Spleen (tissue), 7 donors: Measurements from ENCODE around the gene SUPT3H.

Experiments used
- POLR2A ChIP-seq, 3 donors: fragments of 450-650 bp; IDR thresholded peaks; one replicate each; pipeline ENCODE4 v1.5.1; 2017; ENCODE audit warnings: antibody characterized with exemption in 3 of 3, mild to moderate bottlenecking in 1 of 3
- POLR2AphosphoS5 ChIP-seq, 3 donors: sonication (generic); formaldehyde crosslinking; IDR thresholded peaks; one replicate each; pipeline ENCODE4 v1.5.1; 2017; ENCODE audit warnings: antibody characterized with exemption in 3 of 3
- TF ChIP-seq, protein P1 (sequence below), 11 experiments: fragments of 200-600 bp in 7 of 11; fragments of 450-650 bp in 4 of 11; sonication (generic) in 4 of 11; IDR thresholded peaks in 8 of 11; conservative IDR thresholded peaks in 3 of 11; 1 replicate in 7 of 11; 2 replicates in 4 of 11; pipeline versions ENCODE4 v1.4.0 to v1.8.0; 2016 to 2021; ENCODE audit warnings: antibody characterized with exemption in 11 of 11, inconsistent platforms in 4 of 11, mild to moderate bottlenecking in 1 of 11
- donor health status: DM: no; HTN: no; CAD: no; lungs with moderate emphysema.
- donor health status: DM: no; HTN: no; CAD: no.
- donor health status: DM: no; HTN: no; CAD: no.

DNA sequence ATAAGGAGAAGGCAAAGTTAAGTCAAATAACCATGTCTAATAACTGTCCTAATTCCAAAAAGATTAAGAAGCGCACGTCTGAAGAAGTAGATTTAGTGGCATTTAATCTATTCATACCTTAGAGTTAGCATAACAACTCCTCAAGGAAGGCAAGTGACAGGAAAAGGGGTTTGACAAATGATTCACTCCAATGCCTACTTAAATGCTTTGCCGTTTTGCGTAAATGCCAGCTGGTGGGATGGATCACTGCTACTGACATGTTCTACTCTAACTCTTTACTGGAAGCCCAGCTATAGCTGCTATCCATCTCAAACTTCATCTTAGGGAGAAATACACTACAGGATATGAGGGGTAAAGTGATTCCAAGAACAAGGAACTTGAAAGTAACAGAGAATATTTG is 396.9 kb downstream of the SUPT3H start:
- TF ChIP-seq, protein P1, sequence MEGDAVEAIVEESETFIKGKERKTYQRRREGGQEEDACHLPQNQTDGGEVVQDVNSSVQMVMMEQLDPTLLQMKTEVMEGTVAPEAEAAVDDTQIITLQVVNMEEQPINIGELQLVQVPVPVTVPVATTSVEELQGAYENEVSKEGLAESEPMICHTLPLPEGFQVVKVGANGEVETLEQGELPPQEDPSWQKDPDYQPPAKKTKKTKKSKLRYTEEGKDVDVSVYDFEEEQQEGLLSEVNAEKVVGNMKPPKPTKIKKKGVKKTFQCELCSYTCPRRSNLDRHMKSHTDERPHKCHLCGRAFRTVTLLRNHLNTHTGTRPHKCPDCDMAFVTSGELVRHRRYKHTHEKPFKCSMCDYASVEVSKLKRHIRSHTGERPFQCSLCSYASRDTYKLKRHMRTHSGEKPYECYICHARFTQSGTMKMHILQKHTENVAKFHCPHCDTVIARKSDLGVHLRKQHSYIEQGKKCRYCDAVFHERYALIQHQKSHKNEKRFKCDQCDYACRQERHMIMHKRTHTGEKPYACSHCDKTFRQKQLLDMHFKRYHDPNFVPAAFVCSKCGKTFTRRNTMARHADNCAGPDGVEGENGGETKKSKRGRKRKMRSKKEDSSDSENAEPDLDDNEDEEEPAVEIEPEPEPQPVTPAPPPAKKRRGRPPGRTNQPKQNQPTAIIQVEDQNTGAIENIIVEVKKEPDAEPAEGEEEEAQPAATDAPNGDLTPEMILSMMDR (IDR thresholded peaks at IDR 0.05 in 8 of 11, conservative IDR thresholded peaks at IDR 0.05 in 3 of 11), result no peak
- TF ChIP-seq POLR2A (IDR thresholded peaks at IDR 0.05), result no peak
- TF ChIP-seq POLR2AphosphoS5 (IDR thresholded peaks at IDR 0.05), result no peak
